ENCODE results near the gene CAMK1D.

DNA sequence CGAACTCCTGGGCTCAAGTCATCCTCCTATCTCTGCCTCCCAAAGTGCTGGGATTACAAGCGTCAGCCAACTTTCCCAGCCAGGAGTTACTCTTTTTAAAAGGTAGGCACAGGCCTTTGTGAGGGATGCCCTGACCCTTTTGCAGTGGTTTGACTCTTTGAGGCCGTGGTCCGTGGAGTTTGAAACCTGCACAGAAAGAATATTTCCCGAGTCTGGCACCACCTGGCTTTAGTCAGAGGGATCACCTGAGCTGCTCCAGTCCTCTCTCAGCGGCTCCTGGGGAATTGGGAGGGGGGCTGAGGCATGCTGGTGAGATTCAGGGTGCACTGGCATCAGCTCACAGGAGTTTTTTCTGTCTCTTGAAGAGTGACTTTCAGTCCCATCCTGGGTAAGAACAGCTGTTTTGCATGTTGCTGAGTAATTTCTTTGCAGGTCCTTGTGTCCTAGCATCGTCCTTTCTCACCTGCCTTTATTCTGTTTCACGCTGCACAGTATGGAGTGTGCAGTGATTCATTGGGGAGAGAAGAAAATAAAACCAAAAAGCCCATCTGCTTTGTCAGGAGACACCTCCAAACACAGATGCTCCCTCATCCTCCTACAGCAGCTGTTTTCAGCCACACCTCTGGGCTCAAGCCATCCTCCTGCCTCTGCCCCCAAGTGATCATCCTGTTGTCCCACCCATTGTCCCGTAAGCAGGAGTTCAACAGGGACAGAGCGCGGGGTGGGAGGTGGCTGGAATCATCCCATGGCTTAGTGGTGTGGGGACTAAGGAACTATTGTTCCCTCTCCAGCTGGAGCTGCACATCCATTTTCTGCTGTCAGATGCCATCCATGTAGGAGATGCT, 284.7 kb downstream of the CAMK1D start:
- TF ChIP-seq CTCF (conservative IDR thresholded peaks at IDR 0.05; ENCODE audit: low read length) (0 out of 2 replicates have a peak, but pooled peaks have one; percentile 11), EZH2phosphoT487 (IDR thresholded peaks at IDR 0.05; ENCODE audit: borderline replicate concordance, low read depth, low read length) (no peak)

Data from OCI-LY7 (cell line).